Stomach (tissue), 9 donors: ENCODE measurements around the gene RASSF5. TPM values are rescaled to one million over a fixed set of nuclear protein-coding genes. Genes with fewer than 3 reads are reported as not detected.
"Not testable (repeated sequence)": the region's sequence is repeated elsewhere in the genome, so short reads cannot be mapped to it uniquely, and the experiment has no call there.

Experiments
- DNase-seq, 2 donors: peaks; one replicate each; pipeline versions ENCODE4 v3.0.0 to v3.0.0-alpha.2; 2013 to 2019
- H3K27ac ChIP-seq, 5 donors: fragments of 200-600 bp in 4 of 5; sonication (generic) in 4 of 5; one replicate each; pipeline ENCODE4 v1.5.1; 2013 to 2019; ENCODE audit warnings: mild to moderate bottlenecking in 1 of 5, moderate library complexity in 1 of 5
- H3K27me3 ChIP-seq, 3 donors: fragments of 200-600 bp; sonication (generic); one replicate each; pipeline ENCODE4 v1.5.1; 2017 to 2019; ENCODE audit warnings: mixed run types in 1 of 3
- H3K36me3 ChIP-seq, 4 donors: fragments of 200-600 bp; sonication (generic); 1 replicate in 3 of 4; 2 replicates in 1 of 4; pipeline ENCODE4 v1.5.1; 2016 to 2019
- H3K4me1 ChIP-seq, 4 donors: fragments of 200-600 bp; sonication (generic); one replicate each; pipeline ENCODE4 v1.5.1; 2016 to 2019
- H3K4me3 ChIP-seq, 4 donors: fragments of 200-600 bp; sonication (generic) in 3 of 4; one replicate each; pipeline ENCODE4 v1.5.1; 2016 to 2019; ENCODE audit warnings: mild to moderate bottlenecking in 1 of 4
- H3K9me3 ChIP-seq, 4 donors: fragments of 200-600 bp; sonication (generic); one replicate each; pipeline ENCODE4 v1.5.1; 2016 to 2019
- CTCF ChIP-seq, 7 experiments: fragments of 450-650 bp in 4 of 7; fragments of 200-600 bp in 3 of 7; sonication (generic) in 3 of 7; IDR thresholded peaks; one replicate each; pipeline ENCODE4 v1.5.1; 2016 to 2019; ENCODE audit warnings: antibody characterized with exemption in 7 of 7, control low read depth in 2 of 7, mild to moderate bottlenecking in 1 of 7
- EP300 ChIP-seq: sonication (generic); formaldehyde crosslinking; IDR thresholded peaks from one replicate; pipeline ENCODE4 v1.6.1; 2017; ENCODE audit warnings: antibody characterized with exemption
- POLR2A ChIP-seq, 4 donors: fragments of 450-650 bp; IDR thresholded peaks; one replicate each; pipeline ENCODE4 v1.6.1; 2016; ENCODE audit warnings: antibody characterized with exemption in 4 of 4, control low read depth in 2 of 4, mild to moderate bottlenecking in 1 of 4, moderate library complexity in 1 of 4
- POLR2AphosphoS5 ChIP-seq, 3 donors: sonication (generic); formaldehyde crosslinking; IDR thresholded peaks; one replicate each; pipeline ENCODE4 v1.6.1; 2016; ENCODE audit warnings: antibody characterized with exemption in 3 of 3
- WGBS, 5 donors: extraction: QIAGEN DNeasy Blood & Tissue Kit in 3 of 5; methylation state at CpG; one replicate each; pipeline versions ENCODE4 v1.1.5 to v1.1.7; 2013 to 2018; 5-methylcytosine and 5-hydroxymethylcytosine counted together
- intact Hi-C: fragments of 100-400 bp; cut with DNase I; formaldehyde crosslinking; loops from one replicate; pipeline ENCODE4 v1.15.1; 2023; ENCODE audit warnings: low total_unique reads
- polyA plus RNA-seq, 3 donors: library from polyadenylated mRNA; stranded (reverse); fragments of 200-250 nt; gene quantifications; one replicate each; pipeline ENCODE4 v1.2.3, GENCODE V29; 2013
- total RNA-seq, 5 donors: library from RNA; depleted of rRNA; stranded (reverse); fragments of >200 nt; gene quantifications; one replicate each; pipeline versions ENCODE4 v1.1.0 to v1.2.3, GENCODE V29; 2014 to 2016
- donor health status: healthy with polysubstance abuse.
- donor health status: Bipolar disorder and iron deficiency.
- donor health status: healthy.

Gene RASSF5
- total and polyA plus RNA-seq, 8 donors, result 2.2 to 44.5 (median 7.5) TPM

DNA sequence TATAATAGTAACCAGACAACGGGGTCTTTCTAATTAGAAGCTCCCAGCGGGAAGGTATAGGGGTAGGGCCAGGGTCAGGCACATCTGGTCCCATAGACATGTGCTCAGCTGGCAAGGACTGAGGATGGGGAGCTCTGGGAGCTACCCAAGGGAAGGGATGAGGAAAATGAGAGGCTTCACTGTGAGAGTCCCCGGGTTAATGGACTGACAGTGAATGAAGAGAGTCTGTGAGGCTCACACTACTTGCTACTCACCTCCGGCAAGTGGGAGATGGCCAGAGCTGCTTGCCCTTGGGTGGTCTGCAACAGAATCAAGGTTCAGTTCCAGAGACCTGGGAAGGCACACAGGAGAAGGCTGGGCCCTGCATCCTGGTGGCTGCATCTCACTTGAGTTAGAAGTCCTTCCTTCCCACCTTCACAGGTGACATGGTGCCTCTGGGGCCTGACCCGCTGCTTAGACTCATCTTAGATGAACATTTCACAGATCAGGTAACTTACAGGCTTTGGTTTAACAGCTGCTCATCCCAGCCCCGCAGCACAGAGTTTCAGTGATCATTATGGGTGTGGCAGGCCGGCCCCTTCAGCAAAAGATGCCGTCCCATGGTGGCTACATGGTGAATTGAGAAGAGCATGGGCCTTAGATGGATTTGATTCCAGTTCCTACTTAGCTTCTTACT lies 73.2 kb downstream of the RASSF5 start:
- peaks cover 0 to 88% (median 25%) of the 10 kb centered on the region in 4 donors for H3K4me1 ChIP-seq
- intact Hi-C loops, result loop anchor here (5.0 kb wide), 2 partner anchors 33 to 88 kb away; no protein-coding TSS in a partner anchor
- peak overlapping the region in 4 of 5 donors; percentile 52 to 83 (median 70) for H3K27ac ChIP-seq
- no peak overlapping the region for H3K4me3 ChIP-seq
- no peak for DNase-seq
- H3K27me3 ChIP-seq, result no peaks in the 10 kb centered on the region
- H3K9me3 ChIP-seq, result no peaks in the 10 kb centered on the region
- TF ChIP-seq CTCF (IDR thresholded peaks at IDR 0.05), result no peak
- TF ChIP-seq EP300, result no peak
- no peak for TF ChIP-seq POLR2A (IDR thresholded peaks at IDR 0.05)
- TF ChIP-seq POLR2AphosphoS5 (IDR thresholded peaks at IDR 0.05), result no peak
- 85 to 90% (median 89%) methylated on average over 8 of the region's 8 CpGs for WGBS, 5 donors
- H3K36me3 ChIP-seq, result peaks cover 16 to 31% (median 25%) of the 10 kb centered on the region in 4 donors

- intact Hi-C loops, result loop anchor here (5.0 kb wide), 2 partner anchors 34 to 89 kb away; no protein-coding TSS in a partner anchor
- H3K4me3 ChIP-seq, H3K9me3 ChIP-seq, H3K27me3 ChIP-seq, DNase-seq: not testable (repeated sequence)
- peaks cover 21 to 36% (median 31%) of the 10 kb centered on the region in 4 donors for H3K36me3 ChIP-seq
- H3K27ac ChIP-seq, result peak overlapping the region in 4 of 5 donors; percentile 52 to 83 (median 70)
- H3K4me1 ChIP-seq, result peaks cover 0 to 83% (median 22%) of the 10 kb centered on the region in 4 donors
- WGBS, 5 donors, result 84 to 96% (median 92%) methylated on average over 7 of the region's 7 CpGs
Observed at GRCh38 chr1:206581114-206581497, 73.8 kb downstream of the RASSF5 start.

DNA sequence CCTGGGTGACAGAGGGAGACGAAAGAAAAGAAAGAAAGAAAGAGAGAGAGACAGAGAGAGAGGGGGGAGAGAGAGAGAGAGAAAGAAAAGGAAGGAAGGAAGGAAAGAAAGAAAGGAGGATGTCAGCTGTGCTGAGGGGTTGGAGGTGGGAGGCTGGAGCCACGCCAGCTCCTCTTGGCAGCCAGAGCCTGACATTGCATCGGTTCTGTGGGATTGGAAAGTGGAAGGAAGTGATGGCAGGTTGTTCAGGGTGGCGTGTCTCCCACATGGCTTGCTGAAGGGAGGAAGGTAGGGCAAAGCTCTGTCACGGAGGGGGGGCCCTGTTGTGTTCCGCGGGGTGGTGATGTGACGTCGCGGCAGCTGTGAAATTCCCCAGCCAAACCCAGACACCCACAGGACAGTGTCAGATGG lies 74.2 kb downstream of the RASSF5 start:
- H3K27ac ChIP-seq, result peak overlapping the region in 4 of 5 donors; percentile 25 to 83 (median 70)
- 53 to 65% (median 59%) methylated on average over 10 of the region's 10 CpGs for WGBS, 5 donors
- intact Hi-C loops, result loop anchor here (5.0 kb wide), 2 partner anchors 34 to 89 kb away; no protein-coding TSS in a partner anchor
- no peaks in the 10 kb centered on the region for H3K9me3 ChIP-seq
- H3K36me3 ChIP-seq, result peaks cover 21 to 41% (median 35%) of the 10 kb centered on the region in 4 donors
- DNase-seq, result peak in 1 of 2 donors; percentile 49
- no peak for TF ChIP-seq POLR2A (IDR thresholded peaks at IDR 0.05)
- H3K4me3 ChIP-seq, result no peak overlapping the region
- H3K27me3 ChIP-seq, result no peaks in the 10 kb centered on the region
- H3K4me1 ChIP-seq, result peaks cover 0 to 78% (median 22%) of the 10 kb centered on the region in 4 donors

GRCh38 chr1:206582537-206582936 lies 75.2 kb downstream of the RASSF5 start:
- no peak for TF ChIP-seq POLR2A (IDR thresholded peaks at IDR 0.05)
- Histone ChIP-seq H3K4me1 (peaks cover 0 to 71% (median 23%) of the 10 kb centered on the region in 4 donors), H3K27me3 (no peaks in the 10 kb centered on the region), H3K9me3 (no peaks in the 10 kb centered on the region), H3K27ac (peak overlapping the region in 3 of 5 donors; percentile 60 to 83 (median 62)), H3K36me3 (peaks cover 26 to 51% (median 45%) of the 10 kb centered on the region in 4 donors), H3K4me3 (no peak overlapping the region)
- WGBS, 5 donors, result 78 to 88% (median 80%) methylated on average over 5 of the region's 5 CpGs
- intact Hi-C loops, result loop anchor here (5.0 kb wide), 2 partner anchors 35 to 90 kb away; no protein-coding TSS in a partner anchor
- DNase-seq, result no peak

DNA sequence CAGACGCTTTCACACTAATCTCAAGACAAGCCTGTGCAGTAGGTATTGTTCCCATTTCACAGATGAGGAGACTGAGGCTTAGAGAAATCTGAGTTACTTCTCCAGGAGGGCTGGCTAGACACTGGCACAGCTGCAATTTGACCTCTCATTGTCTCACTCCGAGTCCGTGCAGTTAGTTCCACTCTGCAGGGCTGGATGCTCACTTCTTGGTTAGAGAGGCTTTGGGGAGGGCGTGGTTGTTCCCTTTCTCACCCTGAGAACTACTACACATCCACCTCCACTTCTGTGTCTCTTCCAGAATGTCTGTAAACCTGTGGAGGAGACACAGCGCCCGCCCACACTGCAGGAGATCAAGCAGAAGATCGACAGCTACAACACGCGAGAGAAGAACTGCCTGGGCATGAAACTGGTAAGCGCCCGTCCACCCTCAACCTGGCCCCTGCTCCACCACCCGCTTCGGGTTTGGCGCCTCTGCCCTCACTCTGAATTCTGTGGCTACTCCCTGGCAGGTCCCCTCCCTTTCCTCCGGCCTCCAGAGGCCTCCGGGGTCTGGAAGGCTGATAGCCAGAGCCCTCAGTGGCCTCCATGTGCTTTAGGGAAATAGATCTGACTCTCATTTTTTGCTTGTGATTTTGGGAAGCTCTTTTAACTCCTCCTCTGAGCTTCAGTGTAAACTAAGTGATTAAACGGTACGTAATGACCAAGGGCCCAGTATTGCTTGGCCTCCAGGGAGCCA lies 75.8 kb downstream of the RASSF5 start:
- Histone ChIP-seq H3K4me1 (peaks cover 0 to 72% (median 24%) of the 10 kb centered on the region in 4 donors), H3K4me3 (no peak overlapping the region), H3K27me3 (no peaks in the 10 kb centered on the region), H3K27ac (peak overlapping the region in 3 of 5 donors; percentile 39 to 62 (median 60)), H3K36me3 (peaks cover 29 to 57% (median 51%) of the 10 kb centered on the region in 4 donors), H3K9me3 (no peaks in the 10 kb centered on the region)
- DNase-seq, result no peak
- WGBS, 5 donors, result 56 to 67% (median 66%) methylated on average over 17 to 18 of the region's 18 CpGs
- intact Hi-C loops, result loop anchor here (5.0 kb wide), 2 partner anchors 36 to 91 kb away; no protein-coding TSS in a partner anchor
- TF ChIP-seq POLR2AphosphoS5 (IDR thresholded peaks at IDR 0.05) (no peak), EP300 (no peak)
